KOPT-K1 (cell line): Measurements from ENCODE around the gene CRMP1.

Experiments
- H3K27ac ChIP-seq: fragments of 200-600 bp; sonication (generic); 2 replicates; pipeline ENCODE4 v1.5.1; 2016; ENCODE audit warnings: antibody characterized with exemption, mild to moderate bottlenecking, low read depth, low read length; ENCODE audit not compliant: poor library complexity, severe bottlenecking
- H3K36me3 ChIP-seq: fragments of 200-600 bp; sonication (generic); 2 replicates; pipeline ENCODE4 v1.5.1; 2017; ENCODE audit warnings: antibody characterized with exemption, mild to moderate bottlenecking, low read length, moderate library complexity; ENCODE audit not compliant: insufficient read depth
- H3K9me3 ChIP-seq: fragments of 200-600 bp; sonication (generic); 2 replicates; pipeline ENCODE4 v1.5.1; 2017; ENCODE audit warnings: antibody characterized with exemption, low read length, mild to moderate bottlenecking; ENCODE audit not compliant: insufficient read depth, poor library complexity, severe bottlenecking

Gene CRMP1

DNA sequence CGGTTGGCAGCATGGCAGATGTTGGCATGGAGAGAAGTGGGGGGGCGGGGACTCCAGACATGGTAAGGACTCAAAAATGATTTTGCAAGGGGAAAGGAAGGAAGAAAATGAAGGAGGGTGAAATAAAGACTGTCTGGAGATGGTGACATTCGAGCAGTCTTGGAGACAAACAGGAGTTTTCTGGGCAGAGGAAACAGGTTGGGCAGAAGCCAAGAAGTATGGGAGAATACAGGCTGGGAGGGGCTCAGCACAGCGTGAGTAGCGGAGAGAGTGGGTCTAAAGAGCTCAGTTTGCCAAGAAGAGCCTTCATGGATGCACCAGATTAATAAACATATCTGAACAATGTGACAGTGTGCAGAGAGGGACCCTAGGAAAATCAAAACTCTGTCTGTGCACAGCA, 13.3 kb upstream of the CRMP1 start:
- Histone ChIP-seq H3K9me3 (no peaks in the 10 kb centered on the region), H3K36me3 (no peaks in the 10 kb centered on the region), H3K27ac (no peak overlapping the region)

DNA sequence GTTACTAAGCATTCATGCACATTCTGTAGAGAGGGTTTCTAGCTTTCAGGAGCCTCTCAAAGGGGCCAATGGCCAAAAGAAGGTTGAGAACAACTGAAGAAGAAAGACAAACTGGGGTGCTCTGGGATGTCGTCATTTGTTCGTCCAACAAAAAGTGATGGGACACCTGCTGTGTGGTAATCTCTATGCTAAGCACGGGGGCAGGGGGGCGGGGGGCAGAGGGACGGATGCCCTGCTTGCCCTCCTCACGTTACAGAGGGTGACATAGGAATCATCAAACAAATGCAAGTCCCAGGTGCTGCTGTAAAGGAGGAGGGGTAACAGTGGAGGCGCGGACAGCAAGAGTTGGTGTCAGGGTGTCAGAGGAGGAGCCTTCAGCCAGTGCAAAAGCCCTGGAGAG, 12.8 kb upstream of the CRMP1 start:
- no peak overlapping the region for H3K27ac ChIP-seq
- H3K36me3 ChIP-seq, result no peaks in the 10 kb centered on the region
- no peaks in the 10 kb centered on the region for H3K9me3 ChIP-seq

GRCh38 chr4:5900844-5901243, 8.0 kb upstream of the CRMP1 start:
- H3K36me3 ChIP-seq, result no peaks in the 10 kb centered on the region
- H3K27ac ChIP-seq, result no peak overlapping the region

DNA sequence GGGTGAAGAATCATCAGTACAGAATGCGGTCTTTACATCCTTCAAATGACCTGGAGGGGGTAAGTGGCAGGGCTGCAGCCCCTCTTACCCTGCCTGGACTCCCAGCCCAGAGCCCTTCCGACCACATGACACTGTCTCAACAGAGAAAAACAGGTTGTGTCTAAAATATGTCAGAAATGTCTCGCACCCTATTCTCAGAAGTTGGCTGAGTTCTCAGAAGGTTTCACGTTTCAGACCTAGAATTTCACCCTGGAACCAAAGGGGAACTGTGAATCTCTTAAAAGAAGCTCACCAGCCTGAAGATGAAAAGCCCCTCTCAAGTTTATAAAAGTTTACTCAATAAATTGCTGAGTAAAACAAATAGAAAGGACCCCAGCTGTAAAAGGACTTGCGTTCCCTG, 7.0 kb upstream of the CRMP1 start:
- no peak overlapping the region for H3K27ac ChIP-seq
- no peaks in the 10 kb centered on the region for H3K36me3 ChIP-seq
- peaks cover 4% of the 10 kb centered on the region for H3K9me3 ChIP-seq

More at GRCh38 chr4:5900844-5901243, 8.0 kb upstream of the CRMP1 start:
- peaks cover 4% of the 10 kb centered on the region for H3K9me3 ChIP-seq

DNA sequence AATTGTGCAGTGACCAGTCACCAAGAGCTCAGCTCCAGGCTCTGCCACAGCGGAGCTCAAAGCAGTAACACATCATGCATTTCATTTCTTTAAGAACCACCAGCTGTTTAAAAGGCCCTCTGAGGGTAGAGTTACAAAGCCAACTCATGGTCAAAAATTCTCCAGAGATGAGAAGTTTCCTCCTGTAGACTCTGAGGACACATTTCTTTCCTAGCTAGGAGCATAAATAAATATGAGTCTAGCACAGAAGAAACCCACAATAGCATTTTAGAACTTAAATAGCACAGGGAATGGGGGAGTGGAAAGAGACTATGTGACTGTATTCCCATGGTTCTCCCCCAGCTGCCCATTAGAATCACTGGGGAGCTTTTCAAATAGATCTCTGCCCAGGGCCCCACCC, 6.5 kb upstream of the CRMP1 start:
- Histone ChIP-seq H3K9me3 (peaks cover 4% of the 10 kb centered on the region), H3K27ac (no peak overlapping the region), H3K36me3 (no peaks in the 10 kb centered on the region)

GRCh38 chr4:5897674-5898073, 4.8 kb upstream of the CRMP1 start:
- Histone ChIP-seq H3K27ac (no peak overlapping the region), H3K36me3 (no peaks in the 10 kb centered on the region), H3K9me3 (peaks cover 4% of the 10 kb centered on the region)

GRCh38 chr4:5895287-5895686, 2.4 kb upstream of the CRMP1 start:
- no peaks in the 10 kb centered on the region for H3K36me3 ChIP-seq
- no peak overlapping the region for H3K27ac ChIP-seq
- H3K9me3 ChIP-seq, result peaks cover 4% of the 10 kb centered on the region

GRCh38 chr4:5894266-5894665, 1.4 kb upstream of the CRMP1 start:
- Histone ChIP-seq H3K36me3 (no peaks in the 10 kb centered on the region), H3K9me3 (peaks cover 4% of the 10 kb centered on the region), H3K27ac (no peak overlapping the region)

DNA sequence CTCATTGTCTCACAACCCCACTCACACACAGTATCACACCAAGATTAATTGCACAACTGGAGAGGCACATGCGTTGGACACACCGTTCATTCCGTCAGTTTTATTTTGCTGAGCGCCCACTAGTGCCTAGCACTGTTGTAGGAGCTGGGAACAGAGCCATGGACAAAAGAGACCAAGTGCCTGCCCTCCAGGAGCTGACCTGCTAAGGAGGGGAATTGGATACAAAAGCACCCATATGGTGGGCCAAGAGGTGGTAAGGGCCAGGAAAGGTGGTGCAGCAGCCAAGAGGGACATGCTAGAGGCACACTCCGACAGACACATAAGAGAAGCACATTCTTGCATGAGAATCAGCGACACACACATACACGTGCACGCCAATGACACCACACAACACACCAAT, 705 bp upstream of the CRMP1 start:
- Histone ChIP-seq H3K27ac (no peak overlapping the region), H3K9me3 (peaks cover 4% of the 10 kb centered on the region), H3K36me3 (no peaks in the 10 kb centered on the region)

DNA sequence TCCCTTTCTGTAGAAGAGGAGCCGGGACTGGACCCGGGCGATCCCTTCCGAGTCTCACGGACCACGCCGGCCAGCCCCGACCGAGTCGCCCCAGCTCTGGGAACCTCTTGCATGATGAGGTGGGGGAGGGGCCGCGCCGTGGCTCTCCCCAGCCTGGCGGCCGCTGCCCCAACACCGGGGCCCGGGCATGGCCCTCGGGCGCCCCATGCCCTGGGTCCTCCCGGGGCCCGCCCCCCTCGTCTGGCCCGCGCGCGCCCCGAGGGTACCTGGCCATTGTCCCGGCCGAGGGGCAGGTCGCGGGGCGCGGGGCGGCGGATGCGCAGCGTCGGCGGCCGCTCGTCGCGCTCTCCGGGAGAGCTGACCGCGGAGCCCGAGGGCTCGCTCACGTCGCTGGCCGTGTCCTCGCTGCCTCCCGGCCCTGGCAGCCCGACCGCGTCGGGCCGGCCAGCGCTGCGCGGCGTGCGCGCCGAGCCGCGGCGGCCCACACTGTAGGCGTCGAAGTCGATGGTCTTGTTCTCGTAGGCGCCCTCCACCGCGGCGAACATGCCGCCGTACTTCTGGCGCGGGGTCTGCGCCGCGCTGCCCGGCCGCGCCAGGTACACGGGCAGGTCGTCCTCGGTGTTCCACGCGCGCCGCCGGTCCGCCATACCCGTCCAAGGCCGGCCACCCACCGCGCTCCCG, 423 bp downstream of the CRMP1 start:
- H3K36me3 ChIP-seq, result no peaks in the 10 kb centered on the region
- H3K27ac ChIP-seq, result no peak overlapping the region
- no peaks in the 10 kb centered on the region for H3K9me3 ChIP-seq

DNA sequence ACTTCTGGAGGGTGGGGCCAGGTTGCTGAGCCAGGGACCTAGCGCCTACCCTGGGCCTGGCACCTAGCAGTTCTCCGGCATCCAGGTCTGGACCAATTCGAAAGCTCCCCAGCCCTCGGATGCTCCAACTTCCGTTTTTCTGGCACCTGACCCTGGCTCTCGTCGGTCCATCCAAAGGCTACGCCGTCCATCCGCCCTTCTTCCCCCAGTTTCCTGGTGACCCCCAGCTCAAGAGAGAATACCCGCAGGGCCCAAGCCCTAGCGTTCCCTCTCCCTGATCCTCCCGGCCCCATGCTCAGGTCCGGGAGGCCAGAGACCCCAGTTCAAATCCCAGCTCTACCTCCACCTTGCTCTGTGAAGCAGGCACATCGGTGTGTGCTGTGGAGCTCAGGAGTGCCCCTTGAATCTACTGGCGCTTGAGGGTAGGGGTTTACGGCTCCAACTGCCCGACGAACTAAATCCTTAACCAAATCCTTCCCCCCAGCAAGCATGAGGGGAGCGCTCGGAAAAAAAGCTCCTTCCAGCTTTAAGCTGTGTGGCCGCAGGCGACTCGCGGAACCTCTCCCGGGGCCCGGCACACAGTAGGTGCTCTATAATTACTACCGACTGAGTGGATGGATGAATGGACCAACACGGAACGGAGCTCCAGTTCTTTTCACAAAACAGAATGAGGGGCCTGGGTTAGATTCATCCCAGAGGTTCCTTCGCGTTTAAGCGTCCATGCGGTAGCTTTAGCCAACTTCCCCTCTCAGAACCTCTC, 1.1 kb downstream of the CRMP1 start:
- Histone ChIP-seq H3K27ac (no peak overlapping the region), H3K36me3 (no peaks in the 10 kb centered on the region), H3K9me3 (no peaks in the 10 kb centered on the region)

DNA sequence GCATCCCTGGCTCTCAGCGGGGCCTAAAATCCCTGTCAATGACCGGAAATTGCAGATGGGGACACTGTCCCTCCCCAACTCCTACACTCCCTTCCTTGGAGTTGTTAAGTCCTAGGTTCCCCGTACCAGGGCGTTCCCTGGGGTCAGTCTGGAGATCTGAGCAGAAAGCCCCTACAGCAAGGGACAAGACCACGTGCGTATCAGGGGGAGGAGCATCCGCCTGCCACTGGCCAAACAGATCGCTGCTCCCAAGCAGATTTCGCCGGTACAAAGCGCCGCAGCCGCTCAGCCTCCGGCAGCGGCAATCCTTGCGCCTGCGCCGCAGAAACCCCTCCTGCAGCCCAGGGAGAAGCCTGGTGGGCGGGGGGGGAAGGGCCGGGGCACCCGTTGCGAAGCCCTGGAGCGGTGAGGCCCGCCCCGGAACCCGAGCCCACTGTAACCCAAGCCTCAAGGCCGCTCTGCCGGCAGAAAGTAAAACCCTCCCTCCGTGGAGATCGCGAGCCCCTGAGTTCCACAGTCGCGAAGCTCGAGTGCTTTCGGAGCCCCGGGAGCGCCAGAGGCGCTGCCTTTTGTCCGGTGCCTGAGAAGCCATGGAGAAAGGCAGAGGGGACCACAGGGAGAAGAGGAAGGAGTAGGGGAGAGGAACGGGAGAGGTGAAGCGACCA, 2.7 kb downstream of the CRMP1 start:
- Histone ChIP-seq H3K27ac (no peak overlapping the region), H3K9me3 (no peaks in the 10 kb centered on the region), H3K36me3 (no peaks in the 10 kb centered on the region)

- H3K9me3 ChIP-seq, result no peaks in the 10 kb centered on the region
- H3K36me3 ChIP-seq, result no peaks in the 10 kb centered on the region
- H3K27ac ChIP-seq, result no peak overlapping the region
Measured at GRCh38 chr4:5889002-5889696, 3.7 kb downstream of the CRMP1 start.

DNA sequence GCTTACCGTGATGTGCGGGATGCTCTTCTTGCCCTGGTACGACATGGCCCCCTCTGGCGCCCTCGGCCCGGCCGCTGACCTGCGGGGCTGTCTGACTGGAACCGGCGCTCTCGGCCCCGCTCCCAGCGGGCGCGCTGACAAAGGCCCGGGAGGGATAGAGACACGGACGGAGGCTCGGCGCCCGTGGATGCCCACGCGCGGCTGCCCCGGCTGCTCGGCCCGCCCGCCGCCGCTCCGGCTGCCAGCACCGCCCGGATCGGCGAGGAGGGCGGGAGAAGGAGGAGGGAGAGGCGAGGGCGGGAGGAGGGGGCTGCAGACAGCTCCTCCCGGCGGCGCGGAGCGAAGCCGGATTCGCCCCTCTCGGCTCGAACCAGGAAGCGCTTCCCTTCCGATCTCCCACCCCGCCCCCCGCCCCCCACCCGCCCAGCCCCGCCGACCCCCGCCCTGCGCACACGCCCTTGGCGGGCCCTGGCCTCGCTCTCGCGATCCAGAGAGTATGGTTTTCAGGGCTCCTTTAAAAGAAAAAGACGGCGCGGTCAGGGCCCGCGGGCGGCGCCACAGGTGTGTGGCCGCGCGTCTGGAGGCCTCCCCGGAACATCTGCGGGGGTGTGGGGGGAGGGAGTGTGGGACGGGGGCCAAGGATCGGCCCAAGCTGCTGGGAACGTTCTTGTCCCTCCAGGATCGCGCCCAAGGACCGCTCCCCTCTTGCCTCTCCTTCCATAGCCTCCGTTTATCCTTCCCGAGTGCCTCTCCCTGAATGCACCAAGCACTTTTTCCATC, 4.5 kb downstream of the CRMP1 start:
- no peaks in the 10 kb centered on the region for H3K9me3 ChIP-seq
- no peak overlapping the region for H3K27ac ChIP-seq
- H3K36me3 ChIP-seq, result no peaks in the 10 kb centered on the region
